ENCODE measurements around the gene SLAMF1.
"Not testable (repeated sequence)": the region's sequence is repeated elsewhere in the genome, so short reads cannot be mapped to it uniquely, and the experiment has no call there.

SLAMF1 gene

DNA sequence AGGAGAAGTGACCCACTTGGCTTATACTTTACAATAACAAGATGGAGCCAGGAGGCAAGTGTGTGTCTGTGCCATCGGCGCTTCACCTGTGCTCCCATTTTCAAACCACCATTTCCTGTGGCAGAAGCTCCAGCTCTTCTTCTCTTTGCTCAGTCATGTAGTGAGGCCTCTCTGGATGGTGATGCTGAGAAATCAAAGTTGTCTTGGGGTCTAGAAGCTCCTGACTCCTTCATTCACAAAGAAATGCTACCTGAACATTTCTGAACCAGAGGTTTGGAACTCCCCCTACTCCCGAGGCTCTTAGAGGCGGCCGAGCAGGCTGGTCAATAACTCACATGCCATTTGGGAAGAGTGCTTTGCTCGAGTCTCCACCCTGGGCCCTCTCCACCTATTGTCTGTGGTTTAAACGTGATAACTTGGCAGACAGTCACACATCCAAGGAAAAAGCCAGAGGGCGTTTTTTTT lies 18.0 kb downstream of the SLAMF1 start:
- peaks cover 13% of the 10 kb centered on the region; the same call in 1 of the 2 replicates for H3K79me2 ChIP-seq (ENCODE audit: insufficient read depth, low read length)
- no peak for TF ChIP-seq EZH2phosphoT487 (conservative IDR thresholded peaks at IDR 0.05; ENCODE audit: low read length)
- TF ChIP-seq, protein P1, sequence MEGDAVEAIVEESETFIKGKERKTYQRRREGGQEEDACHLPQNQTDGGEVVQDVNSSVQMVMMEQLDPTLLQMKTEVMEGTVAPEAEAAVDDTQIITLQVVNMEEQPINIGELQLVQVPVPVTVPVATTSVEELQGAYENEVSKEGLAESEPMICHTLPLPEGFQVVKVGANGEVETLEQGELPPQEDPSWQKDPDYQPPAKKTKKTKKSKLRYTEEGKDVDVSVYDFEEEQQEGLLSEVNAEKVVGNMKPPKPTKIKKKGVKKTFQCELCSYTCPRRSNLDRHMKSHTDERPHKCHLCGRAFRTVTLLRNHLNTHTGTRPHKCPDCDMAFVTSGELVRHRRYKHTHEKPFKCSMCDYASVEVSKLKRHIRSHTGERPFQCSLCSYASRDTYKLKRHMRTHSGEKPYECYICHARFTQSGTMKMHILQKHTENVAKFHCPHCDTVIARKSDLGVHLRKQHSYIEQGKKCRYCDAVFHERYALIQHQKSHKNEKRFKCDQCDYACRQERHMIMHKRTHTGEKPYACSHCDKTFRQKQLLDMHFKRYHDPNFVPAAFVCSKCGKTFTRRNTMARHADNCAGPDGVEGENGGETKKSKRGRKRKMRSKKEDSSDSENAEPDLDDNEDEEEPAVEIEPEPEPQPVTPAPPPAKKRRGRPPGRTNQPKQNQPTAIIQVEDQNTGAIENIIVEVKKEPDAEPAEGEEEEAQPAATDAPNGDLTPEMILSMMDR (IDR thresholded peaks at IDR 0.05; ENCODE audit: insufficient read depth, low read length, poor library complexity, severe bottlenecking), result no peak

DNA sequence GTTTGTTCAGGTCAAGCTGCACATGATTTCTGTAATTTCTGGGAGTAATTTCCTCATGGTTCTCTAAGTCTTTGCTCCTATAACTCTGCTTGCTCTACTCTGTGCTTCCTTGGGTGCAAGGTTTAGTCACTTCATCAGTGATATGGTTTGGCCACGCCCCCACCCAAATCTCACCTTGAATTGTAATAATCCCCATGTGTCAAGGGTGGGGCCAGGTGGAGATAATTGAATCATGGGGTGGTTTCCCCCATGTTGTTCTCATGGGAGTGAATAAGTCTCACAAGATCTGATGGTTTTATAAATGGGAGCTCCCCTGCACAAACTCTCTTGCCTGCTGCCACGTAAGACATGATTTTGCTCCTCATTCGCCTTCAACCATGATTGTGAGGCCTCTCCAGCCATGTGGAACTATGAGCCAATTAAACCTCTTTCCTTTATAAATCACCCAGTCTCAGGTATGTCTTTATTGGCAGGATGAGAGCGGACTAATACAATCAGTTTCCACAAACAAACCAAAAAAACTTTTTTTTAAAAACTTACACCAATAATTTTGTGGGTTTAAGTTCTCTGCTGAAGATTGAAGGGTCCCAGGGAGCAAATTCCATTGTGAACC lies 19.1 kb downstream of the SLAMF1 start:
- peak overlapping the region; percentile 97 for H3K27ac ChIP-seq (ENCODE audit: low read depth, low read length)
- not testable (repeated sequence) for H4K20me1 ChIP-seq (ENCODE audit: low read depth, low read length); H3K27me3 ChIP-seq (ENCODE audit: low read length); H2AFZ ChIP-seq (ENCODE audit: low read depth, low read length, severe bottlenecking); H3K9me2 ChIP-seq (replicated peaks; ENCODE audit: insufficient read depth, low read length); H3K4me3 ChIP-seq (ENCODE audit: insufficient read depth, low read length, poor library complexity, severe bottlenecking); H3K36me3 ChIP-seq (ENCODE audit: low read length); H3K9me3 ChIP-seq (ENCODE audit: insufficient read depth, low read length)
- H3F3A ChIP-seq (ENCODE audit: insufficient read depth), result peaks cover 57% of the 10 kb centered on the region
- H3K9ac ChIP-seq (ENCODE audit: low read length), result 0 out of 2 replicates have a peak overlapping the region, but pooled peaks have one; percentile 58
- peak overlapping the region; percentile 70 for H3K4me2 ChIP-seq (ENCODE audit: low read depth, low read length, poor library complexity, severe bottlenecking)
- peaks cover 14% of the 10 kb centered on the region; the same call in 1 of the 2 replicates for H3K79me2 ChIP-seq (ENCODE audit: insufficient read depth, low read length)

More for the DNA sequence above, 18.0 kb downstream of the SLAMF1 start:
- Histone ChIP-seq H3K9me3 (ENCODE audit: insufficient read depth, low read length) (no peaks in the 10 kb centered on the region), H3K27ac (ENCODE audit: low read depth, low read length) (peak overlapping the region; percentile 97), H3K27me3 (ENCODE audit: low read length) (no peaks in the 10 kb centered on the region), H3K4me2 (ENCODE audit: low read depth, low read length, poor library complexity, severe bottlenecking) (no peak overlapping the region), H3K36me3 (ENCODE audit: low read length) (no peaks in the 10 kb centered on the region), H3K9ac (ENCODE audit: low read length) (no peak overlapping the region), H2AFZ (ENCODE audit: low read depth, low read length, severe bottlenecking) (no peak overlapping the region), H3F3A (ENCODE audit: insufficient read depth) (peaks cover 47% of the 10 kb centered on the region), H3K9me2 (replicated peaks; ENCODE audit: insufficient read depth, low read length) (no peaks in the 10 kb centered on the region), H4K20me1 (ENCODE audit: low read depth, low read length) (no peaks in the 10 kb centered on the region), H3K4me3 (ENCODE audit: insufficient read depth, low read length, poor library complexity, severe bottlenecking) (no peak overlapping the region)

DNA sequence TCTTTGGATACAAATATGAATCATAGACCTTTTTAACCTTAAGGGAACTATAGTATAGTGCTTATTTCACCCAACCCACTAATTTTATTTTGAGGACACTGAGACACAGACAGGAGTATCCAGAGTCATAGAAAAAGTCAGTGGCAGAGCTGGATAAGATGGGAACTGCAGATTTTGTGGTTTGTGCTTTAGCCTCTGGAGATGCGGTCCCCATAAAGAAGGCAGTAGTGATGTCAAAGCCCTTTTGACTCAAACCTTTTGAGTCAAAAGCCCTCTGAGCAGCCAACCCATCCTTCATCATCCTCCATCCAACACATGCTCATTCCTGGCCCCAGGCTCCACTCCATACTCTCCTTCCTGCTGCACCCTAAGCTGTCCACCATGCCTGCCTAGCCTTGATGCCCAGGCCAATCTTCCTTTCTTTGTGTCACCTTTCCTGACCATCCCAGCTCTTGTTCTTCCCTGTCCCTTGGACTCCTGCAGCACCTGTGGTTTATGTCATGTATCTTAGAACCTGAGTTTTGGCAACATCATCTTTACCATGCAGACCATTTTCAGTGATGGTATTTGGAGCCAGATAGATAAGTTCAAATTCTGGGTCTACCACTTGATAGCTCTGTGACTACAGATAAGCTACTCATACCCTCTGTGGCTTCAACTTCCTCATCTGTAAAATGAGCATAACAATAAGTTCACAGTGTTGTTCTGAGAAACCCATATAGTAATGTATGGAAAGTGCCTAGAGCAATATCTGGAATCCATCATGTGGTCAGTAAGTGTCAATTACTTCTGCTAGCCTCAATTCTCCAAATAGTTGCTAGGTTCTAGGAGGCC lies 20.1 kb downstream of the SLAMF1 start:
- no peak for TF ChIP-seq EZH2phosphoT487 (conservative IDR thresholded peaks at IDR 0.05; ENCODE audit: low read length)
- TF ChIP-seq, protein P1 (IDR thresholded peaks at IDR 0.05; ENCODE audit: insufficient read depth, low read length, poor library complexity, severe bottlenecking), result no peak
- Histone ChIP-seq H3K27me3 (ENCODE audit: low read length) (no peaks in the 10 kb centered on the region), H3K4me3 (ENCODE audit: insufficient read depth, low read length, poor library complexity, severe bottlenecking) (no peak overlapping the region), H3K4me2 (ENCODE audit: low read depth, low read length, poor library complexity, severe bottlenecking) (peak overlapping the region; percentile 70), H3K79me2 (ENCODE audit: insufficient read depth, low read length) (peaks cover 14% of the 10 kb centered on the region; the same call in 1 of the 2 replicates), H3K27ac (ENCODE audit: low read depth, low read length) (peak overlapping the region; percentile 97), H3F3A (ENCODE audit: insufficient read depth) (peaks cover 68% of the 10 kb centered on the region), H3K36me3 (ENCODE audit: low read length) (no peaks in the 10 kb centered on the region), H2AFZ (ENCODE audit: low read depth, low read length, severe bottlenecking) (no peak overlapping the region), H3K9me3 (ENCODE audit: insufficient read depth, low read length) (no peaks in the 10 kb centered on the region), H3K9me2 (replicated peaks; ENCODE audit: insufficient read depth, low read length) (no peaks in the 10 kb centered on the region), H3K9ac (ENCODE audit: low read length) (peak overlapping the region; percentile 58), H4K20me1 (ENCODE audit: low read depth, low read length) (no peaks in the 10 kb centered on the region)
